COR-L47 (cell line): ENCODE results near the gene CSNK1D.
"Not testable (repeated sequence)": the region's sequence is repeated elsewhere in the genome, so short reads cannot be mapped to it uniquely, and the experiment has no call there.

Experiments used
- DNase-seq: peaks from one replicate; lab custom pipeline; 2025; lab: John Stamatoyannopoulos, UW

Gene CSNK1D

DNA sequence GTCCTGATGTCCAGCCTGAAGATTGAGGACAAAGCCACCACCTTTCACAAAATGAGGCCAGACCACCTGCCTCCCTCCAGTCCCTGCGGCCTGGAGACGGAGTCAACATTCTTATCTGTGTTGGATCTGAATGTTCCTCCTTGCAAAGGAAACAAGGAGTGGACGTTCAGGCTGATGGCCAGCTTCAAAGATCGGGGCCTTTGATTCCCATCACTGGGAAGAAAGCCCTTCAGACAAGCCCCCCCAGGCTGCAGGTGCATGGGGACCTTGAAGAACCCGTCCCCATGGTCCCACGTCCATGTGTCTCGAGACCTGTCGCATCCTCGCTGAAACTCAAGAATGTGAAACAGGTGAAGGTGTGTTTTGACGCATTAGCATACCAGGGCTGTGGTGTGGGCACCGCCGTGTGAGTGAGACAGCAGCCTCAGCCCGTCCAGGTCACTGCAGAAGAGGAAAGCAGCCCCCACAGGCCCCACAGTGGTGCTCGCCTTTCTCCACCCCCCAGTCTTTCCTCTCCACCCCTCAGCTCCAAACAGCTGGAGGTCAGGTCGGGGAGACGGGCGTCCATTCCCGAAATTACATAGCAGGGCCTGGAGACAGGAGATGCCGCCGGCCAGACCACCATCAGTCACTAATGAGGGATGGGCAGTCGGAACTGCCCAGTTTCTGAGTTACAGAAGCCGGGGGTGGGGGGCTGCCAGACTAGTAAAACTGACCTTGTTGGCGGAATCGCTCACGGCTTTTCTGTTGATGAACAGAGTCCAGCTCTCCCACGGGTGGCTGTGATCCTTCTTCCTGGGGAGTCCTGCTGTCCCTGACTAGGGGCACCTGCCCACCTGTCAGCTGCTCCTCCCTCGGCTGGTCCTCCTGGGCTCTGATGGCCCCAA, 877 bp upstream of the CSNK1D start:
- no peak for DNase-seq

DNA sequence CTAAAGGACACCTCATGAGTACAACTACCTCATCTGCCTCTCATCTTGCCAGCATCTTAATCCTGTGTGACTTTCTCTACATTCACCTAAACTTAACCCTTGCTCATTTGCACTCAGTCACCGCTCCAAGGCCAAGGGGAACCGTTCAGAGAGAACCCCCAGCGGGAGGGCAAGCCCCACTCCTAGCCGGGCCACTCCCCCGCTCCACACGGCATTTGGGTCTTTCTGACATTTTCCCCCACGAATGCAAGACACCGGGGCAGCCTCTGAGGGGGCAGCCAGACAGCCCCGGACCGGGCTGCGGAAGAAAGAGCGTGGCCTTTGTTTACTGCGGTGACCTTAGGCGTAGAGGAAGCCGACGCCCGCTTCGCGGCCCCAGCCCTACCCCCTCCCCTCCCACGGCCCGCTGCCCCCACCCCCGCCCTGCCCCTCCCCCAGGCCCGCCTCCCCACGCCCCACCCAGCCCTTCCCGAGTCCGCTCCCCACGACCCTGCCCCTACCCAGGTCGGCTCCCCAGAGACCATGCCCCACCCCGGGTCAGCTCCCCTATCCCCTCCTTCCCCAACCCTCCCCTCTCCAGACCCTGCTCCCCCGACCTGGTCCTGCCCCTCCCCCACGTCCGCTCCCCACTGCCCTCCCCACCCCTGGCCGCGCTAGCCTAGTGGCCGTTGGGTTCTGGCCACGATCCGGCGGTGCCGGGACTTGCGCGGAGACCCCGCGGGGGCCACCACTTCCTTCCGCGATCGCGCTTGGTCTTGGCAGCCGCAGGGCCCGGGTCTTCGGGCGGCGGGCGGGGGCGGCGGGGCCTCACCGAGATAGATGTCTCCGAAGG, 789 bp downstream of the CSNK1D start:
- DNase-seq: no peak

DNA sequence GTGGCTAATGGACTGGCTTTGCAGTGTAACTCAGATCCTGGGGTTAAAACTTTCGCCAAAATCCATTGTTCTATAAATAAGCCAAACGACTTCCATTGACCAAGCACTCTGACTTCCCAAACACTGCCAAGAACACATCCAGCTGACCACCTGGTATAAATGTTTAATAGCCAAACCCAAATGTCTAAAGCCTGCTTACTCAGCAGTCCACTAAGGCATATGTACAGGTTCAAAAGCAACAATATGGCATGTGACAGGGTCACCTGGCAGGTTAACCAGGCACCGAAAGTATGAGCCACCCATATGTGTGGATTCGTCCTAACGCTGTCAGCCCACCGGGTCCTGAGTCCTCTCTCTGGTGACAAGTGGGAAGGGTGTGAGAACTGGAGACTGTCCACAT, 2.1 kb downstream of the CSNK1D start:
- no peak for DNase-seq

DNA sequence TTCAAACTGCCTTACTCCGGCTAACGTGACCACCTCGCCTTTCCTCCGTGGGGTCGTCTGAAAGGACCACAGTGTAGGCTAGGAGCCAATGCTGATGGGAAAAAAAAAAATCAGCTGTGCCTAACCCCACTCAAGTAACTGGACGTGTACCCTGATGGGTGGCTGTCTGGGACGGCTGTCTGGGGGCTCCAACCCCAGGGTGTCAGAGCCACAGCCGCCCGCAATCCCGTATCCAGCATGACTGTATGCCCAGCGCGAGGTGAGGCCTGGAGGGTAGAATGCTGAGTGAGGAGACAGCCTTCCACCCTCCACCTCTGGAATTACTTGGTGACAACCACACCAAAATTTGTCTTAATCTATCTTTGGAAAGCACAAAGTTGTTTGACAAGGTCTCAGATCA, 2.8 kb downstream of the CSNK1D start:
- DNase-seq: no peak

DNA sequence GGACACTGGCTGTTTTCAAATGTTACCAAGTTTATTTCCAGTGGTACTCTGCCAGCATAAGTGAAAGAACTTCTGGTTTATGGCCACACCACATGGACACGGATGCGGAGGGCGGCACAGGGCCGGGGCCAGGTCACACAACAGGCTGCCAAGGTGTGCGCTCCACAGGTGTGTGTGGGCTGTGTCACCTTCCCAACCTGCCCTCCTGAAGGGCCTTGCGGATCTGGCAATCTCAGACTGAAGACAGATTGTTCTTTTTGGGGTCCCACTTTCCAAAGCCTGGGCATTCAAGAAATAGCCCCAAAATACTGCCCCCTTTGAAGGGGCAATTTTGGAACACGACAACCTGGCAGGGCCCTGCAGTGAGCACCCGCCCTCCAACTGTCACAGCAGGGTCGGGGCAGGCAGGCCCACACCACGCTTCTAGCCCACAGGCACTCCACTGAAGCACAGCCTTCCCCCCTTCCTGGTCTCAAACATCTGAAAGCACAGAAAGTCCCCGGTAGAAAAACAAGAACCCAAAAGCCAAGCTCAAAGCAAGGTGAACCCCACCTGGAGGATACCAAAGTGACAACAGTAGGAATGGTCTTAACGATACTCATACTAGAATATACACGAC, 3.5 kb downstream of the CSNK1D start:
- no peak for DNase-seq

DNA sequence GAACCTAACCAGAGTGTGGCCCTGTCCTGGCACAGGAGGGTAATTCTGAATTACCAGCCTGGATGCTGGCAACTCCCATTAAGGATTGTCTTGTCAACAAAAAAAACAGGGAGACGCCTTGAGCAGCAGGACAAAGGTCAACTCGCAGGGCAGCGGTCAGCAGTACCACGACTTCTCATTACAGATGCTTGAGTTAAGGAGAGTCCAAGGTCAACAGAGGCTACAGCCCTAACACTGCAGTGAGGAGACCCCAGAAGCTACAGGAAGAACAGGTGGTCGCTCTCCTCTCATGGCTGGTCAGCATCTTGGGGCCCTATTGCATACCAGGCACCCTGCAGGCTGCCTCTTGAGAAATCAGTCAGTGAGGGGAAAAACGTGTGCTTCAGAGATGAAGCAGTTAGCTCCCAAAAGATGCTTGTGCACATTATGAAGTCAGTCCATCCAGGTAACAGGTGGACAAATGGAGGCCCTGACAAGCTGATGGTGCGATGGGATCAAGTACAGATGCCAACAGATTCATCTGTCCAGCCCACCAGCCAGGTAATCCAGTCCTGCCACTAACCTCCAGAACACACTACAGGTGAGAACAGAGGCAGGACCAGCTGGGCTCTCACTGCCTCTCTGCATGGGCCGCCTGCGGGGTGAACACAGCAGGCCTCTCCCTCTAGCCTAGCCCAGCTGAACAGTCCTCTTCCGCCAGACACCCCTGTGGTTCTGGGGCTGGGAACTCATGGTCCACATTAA, 4.2 kb downstream of the CSNK1D start:
- DNase-seq: no peak

DNA sequence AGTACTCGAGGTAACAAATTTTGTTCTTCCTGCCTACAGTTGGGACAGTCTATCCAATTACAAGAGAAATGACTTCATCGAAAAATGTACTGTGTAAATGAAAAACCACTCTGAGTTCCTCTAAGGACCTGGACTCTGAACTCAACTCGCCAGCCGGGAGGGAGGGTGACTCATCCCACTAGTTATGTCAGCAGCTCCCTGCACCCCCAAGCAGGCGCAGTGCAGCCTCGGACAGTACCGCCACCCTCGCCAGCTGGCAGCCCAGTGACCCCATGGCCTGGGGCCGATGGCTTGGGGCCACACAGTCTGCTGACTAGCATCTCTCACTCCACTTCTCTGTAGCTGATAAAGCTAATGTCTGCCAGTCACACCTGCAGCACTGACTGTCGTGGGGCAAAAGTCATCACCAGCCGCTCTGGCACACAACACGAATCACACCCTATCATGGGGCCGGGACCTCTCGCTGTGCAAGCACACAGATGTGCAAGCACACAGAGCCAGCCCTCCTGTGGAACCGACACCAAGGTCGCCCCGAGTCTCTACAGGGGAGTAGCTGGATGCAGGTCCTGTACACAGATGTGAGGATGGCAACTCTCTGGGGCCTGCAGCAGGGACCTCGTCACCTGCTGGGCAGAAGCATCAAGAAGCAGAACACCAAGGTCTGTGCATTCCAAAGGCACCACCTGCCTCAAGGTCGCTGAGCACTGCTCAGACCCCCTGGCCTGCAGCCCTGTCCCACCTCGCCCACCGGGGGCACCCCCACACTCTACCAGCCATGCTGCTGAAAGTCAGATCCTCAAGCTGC, 5.7 kb downstream of the CSNK1D start:
- no peak for DNase-seq

DNA sequence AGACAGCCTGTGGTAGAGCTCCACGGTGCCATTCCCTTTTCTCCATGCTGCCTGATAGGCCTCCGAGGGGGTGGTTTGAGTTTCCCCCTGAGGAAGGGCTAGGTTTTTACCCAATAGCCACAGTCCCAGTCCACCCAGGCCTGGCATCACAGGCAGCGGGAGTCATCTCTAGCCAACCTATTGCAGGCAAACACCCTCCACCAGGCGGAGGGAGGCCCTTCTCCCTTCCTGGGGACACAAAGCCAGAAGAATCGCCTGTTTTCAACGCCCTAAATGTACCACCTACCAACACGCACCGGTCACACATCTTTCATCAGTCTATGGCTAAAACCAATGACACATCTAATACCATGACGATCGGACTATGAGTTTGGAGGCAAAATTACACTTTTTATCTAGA, 7.4 kb downstream of the CSNK1D start:
- DNase-seq: no peak

DNA sequence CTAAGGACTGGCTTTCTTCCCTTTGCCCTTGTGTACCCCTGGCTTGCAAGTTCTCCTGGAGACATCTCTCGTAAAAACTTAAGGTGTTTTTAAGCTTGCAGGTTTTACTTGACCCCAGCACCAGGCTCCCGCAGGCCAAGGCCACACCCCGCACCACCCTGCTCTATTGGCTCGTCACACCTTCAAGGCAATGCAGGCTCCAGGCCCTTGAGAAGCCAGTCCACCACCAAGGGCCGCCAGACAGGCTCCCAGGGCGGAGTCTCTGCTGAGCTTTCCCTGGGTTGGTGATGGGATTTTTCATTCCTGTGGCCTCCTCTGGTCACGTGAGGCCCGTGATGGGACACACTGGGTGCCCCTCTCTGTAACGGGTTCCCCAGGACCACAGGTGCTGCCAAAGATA, 9.9 kb downstream of the CSNK1D start:
- no peak for DNase-seq

DNA sequence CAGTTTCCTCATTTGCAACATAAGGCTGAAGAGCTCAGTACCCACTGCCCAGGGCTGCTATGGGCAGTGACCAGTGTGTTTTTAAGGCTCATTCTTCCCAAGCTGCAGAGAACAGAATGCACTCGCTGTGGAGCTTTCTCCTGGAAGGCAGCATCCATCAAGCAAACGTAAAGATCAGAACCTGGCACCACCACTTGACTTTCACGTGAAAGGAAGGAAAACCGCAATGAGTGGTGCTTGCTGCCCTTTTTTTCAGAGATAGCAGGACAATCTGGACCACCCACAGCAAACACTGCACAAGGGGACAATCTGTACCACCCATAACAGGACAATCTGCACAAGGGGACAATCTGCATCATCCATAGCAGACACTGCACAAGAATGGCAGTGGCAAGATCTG, 11.2 kb downstream of the CSNK1D start:
- DNase-seq: no peak

DNA sequence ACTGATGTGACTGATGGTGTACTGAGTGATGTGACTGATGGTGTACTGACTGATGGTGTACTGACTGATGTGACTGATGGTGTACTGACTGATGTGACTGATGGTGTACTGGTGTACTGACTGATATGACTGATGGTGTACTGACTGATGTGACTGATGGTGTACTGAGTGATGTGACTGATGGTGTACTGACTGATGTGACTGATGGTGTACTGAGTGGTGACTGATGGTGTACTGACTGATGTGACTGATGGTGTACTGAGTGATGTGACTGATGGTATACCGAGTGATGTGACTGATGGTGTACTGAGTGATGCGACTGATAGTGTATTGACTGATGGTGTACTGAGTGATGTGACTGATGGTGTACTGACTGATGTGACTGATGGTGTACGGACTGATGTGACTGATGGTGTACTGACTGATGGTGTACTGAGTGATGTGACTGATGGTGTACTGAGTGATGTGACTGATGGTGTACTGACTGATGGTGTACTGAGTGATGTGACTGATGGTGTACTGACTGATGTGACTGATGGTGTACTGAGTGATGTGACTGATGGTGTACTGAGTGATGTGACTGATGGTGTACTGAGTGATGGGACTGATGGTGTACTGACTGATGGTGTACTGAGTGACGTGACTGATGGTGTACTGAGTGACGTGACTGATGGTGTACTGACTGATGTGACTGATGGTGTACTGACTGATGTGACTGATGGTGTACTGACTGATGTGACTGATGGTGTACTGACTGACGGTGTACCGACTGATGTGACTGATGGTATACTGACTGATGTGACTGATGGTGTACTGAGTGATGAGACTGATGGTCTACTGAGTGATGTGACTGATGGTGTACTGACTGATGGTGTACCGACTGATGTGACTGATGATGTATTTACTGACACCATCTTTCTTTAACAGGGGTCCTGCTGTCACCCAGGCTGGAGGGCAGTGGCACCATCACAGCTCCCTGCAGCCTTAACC, 13.2 kb downstream of the CSNK1D start:
- DNase-seq: not testable (repeated sequence)

DNA sequence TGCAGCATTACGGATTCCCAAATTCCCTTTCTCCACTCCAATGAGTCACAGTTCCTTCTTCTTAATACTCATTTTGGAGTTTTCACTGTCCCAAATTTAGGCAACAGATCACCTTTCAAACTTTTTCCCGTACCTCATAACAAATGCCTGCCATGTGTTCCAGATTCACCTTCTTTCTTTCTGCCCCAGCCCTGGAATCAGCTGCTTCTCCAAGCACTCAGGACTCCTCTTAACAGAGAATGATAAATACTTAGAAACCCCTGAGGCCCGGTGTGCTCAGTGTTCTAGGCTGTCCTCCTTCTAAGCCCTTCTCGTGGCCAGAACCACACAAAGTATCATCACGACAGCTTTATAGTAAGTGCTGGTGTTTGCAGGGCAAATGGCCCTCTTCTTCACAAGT, 14.9 kb downstream of the CSNK1D start:
- no peak for DNase-seq

DNA sequence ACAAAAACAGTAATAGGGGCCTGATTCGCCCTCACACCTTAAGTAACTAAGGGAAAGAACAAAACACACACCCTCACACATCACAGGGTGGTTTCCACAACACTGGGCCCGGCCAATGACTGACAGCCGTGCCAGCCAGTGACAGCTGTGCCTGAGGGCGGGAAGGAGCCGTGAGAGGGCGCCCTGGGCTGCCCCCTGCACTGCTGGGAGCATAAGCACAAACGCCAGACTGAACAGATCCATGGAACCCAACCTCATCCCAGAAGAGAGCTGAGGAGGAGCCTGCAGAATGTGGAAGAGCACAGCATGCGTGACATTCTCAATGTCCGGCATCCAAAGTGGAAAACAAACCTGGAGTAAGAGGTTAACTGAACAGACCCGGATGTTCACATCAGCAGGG, 16.0 kb downstream of the CSNK1D start:
- no peak for DNase-seq

DNA sequence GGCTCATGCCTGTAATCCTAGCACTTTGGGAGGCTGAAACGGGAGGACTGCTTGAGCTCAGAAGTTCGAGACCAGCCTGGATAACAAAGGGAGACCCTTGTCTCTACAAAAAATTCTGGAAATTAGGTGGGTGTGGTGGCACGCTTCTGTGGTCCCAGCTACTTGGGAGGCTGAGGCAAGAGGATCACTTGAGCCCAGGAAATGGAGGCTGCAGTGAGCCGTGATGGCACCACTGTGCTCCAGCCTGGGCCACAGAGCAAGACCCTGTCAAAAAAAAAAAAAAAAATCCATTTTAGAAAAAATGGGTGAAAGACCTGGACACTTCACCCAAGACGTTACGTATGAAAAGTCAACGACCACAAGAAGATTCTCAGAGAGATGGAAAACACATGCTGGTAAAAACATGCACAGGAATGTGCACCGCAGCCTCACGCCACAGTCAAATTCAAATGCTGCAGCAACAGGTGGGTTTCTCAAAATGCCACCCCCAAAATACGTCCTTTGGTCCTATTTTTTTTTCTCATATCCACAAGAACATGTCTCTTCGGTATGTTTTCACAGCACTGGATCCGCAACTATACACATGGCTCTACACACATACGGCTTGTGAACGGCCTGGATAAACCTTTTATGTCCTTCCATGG, 17.1 kb downstream of the CSNK1D start:
- DNase-seq: no peak

DNA sequence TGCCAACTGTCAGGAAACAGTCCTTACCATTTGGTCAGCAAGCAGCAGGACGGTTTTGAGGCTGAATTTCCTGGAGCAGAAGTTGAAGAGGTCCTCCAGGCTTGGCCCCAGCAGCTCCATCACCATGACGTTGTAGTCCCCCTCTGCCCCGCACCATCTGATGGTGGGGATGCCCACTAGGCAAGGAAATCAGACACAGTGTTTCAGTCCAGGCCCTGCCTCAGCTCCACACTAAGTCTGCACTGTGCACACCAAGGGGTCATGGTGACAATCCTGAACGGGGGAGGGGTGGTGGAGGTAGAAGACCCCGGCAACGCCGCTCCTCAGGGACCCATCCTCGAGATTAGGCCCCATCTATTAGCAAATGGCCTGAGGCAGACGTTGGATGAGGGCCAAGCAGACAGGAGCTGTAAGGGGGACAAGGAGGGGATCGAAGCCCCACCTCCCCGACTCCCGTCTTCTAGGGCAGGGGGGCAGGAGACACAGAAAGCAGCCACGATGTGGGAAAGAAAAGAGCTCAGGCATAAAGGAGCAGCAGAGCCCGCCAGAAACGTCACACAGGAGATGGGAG, 18.0 kb downstream of the CSNK1D start:
- DNase-seq: no peak

DNA sequence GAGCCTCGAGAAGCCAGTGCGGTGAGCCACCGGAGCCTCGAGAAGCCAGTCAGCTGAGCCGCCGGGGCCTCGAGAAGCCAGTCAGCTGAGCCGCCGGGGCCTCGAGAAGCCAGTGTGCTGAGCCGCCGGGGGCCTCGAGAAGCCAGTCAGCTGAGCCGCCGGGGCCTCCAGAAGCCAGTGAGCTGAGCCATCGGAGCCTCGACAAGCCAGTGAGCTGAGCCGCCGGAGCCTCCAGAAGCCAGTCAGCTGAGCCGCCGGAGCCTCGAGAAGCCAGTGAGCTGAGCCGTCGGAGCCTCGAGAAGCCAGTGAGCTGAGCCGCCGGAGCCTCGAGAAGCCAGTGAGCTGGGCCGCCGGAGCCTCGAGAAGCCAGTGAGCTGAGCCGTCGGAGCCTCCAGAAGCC, 18.8 kb downstream of the CSNK1D start:
- not testable (repeated sequence) for DNase-seq

DNA sequence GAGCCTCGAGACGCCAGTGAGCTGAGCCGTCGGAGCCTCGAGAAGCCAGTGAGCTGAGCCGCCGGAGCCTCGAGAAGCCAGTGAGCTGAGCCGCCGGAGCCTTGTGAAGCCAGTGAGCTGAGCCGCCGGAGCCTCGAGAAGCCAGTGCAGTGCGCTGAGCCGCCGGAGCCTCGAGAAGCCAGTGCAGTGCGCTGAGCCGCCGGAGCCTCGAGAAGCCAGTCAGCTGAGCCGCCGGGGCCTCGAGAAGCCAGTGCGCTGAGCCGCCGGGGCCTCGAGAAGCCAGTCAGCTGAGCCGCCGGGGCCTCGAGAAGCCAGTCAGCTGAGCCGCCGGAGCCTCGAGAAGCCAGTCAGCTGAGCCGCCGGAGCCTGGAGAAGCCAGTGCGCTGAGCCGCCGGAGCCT, 19.4 kb downstream of the CSNK1D start:
- DNase-seq: not testable (repeated sequence)

DNA sequence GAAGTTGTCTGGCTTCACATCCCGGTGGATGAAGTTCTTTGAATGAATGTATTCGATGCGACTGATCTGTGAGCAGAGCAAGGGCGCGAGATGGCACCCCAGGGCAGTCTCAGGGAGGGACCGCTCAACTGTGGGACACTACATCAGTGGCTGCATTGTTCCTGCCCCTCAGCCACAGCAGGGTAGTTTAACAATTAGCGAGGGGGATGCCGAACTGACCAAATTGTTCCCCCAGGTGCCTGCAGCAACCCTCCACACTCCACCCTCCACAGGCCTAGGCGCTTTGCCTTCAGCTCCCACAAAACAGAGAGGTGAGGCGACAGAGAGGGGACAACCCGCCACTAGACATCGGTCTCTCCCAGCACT, 20.3 kb downstream of the CSNK1D start:
- no peak for DNase-seq

DNA sequence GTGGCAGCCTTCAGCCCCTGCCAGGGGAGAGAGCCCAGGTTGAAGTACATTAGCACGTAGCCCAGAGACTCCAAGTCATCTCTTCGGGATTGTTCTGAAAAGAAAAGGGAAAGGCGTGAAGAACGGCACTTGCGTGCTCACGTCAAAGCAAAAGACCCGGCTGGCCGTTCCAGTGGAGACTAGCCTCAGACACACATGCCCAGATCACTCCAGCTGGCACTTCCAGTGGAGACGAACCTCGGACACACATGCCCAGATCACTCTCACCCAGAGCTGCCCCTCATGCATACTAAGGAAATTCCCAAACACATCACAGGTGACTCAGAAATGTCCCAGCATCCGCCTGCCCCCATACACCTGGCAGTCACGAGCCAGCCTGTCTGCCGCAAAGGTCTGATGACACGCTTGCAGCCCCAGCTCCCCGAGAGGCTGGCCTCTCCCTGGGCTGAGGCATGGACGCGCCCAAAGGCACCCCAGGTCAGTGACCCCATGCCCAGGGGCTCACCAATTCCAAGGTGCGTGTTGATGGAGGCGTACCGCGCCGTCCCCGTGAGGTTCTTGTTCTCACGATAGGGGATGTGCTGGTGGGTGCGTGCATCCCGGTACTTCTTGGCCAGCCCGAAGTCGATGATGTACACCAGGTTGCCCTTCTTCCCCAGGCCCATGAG, 20.9 kb downstream of the CSNK1D start:
- no peak for DNase-seq
